OCI-LY7 (cell line): Measurements from ENCODE around the gene CIDEB.

ENCODE experiments used
- CTCF ChIP-seq: fragments of 200-600 bp; sonication (generic); conservative IDR thresholded peaks from 2 replicates; pipeline ENCODE4 v1.5.1; 2014; ENCODE audit warnings: mild to moderate bottlenecking, antibody characterized with exemption, low read length, moderate library complexity, mixed read lengths
- EZH2phosphoT487 ChIP-seq: fragments of 200-600 bp; sonication (generic); IDR thresholded peaks from 2 replicates; pipeline ENCODE4 v1.6.1; 2018; ENCODE audit warnings: low read depth, borderline replicate concordance, mild to moderate bottlenecking, mixed run types, antibody characterized with exemption, low read length, moderate library complexity, mixed read lengths

- TF ChIP-seq CTCF, result no peak
- no peak for TF ChIP-seq EZH2phosphoT487
These were observed 24.0 kb upstream of the CIDEB start for GRCh38 chr14:24331731-24332267.
